ENCODE data around the gene PRKCE. TPM values are rescaled to one million over a fixed set of nuclear protein-coding genes. Genes with fewer than 3 reads are reported as not detected.

Gene PRKCE
- total and polyA plus RNA-seq, 2 donors (not counting 1 experiment from before 2014, with no cell fraction given) = 23.6 to 271 TPM

DNA sequence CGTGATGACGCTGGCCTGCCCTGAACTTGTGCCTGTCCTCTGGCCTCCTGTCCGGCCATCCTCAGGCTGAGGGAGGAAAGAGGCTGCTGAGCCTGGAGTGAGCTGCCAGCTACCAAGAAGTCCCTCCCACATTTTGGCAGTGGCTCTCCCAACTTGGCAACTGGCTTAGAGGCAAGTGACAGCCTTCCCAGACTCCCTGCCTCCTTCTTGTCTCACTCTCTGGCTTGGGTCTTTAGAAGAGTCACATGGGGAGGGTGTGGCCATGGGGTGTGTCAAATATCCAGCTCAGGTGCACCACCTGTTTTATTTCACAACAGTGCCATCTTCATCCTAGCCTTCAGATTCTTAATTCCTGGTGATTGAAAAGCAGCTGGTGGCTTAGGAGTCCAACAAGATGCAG, 222.9 kb downstream of the PRKCE start:
- Mint-ChIP-seq H3K27ac (no peak overlapping the region), H3K4me3 (no peak overlapping the region), H3K4me1 (peaks cover 18% of the 10 kb centered on the region), H3K9me3 (ENCODE audit: insufficient read depth) (peaks cover 2% of the 10 kb centered on the region), H3K27me3 (no peaks in the 10 kb centered on the region)
- WGBS (ENCODE audit: insufficient coverage) = 100% methylated on average over 2 of the region's 3 CpGs
- Histone ChIP-seq H3K9me3 (ENCODE audit: control extremely low read depth in 1 of 3, control insufficient read depth in 2 of 3, insufficient read depth in 1 of 3, low read length in 2 of 3) (peaks cover 4 to 11% (median 7%) of the 10 kb centered on the region in 3 donors), H4K20me1 (ENCODE audit: control insufficient read depth, insufficient read depth, low read length, poor library complexity, severe bottlenecking) (peaks cover 34% of the 10 kb centered on the region), H3K36me3 (replicated peaks in 1 of 2; ENCODE audit: control extremely low read depth in 1 of 2, control insufficient read depth in 1 of 2, extremely low read depth in 1 of 2, insufficient read depth in 2 of 2, low read length in 1 of 2) (peaks cover 0 to 7% of the 10 kb centered on the region in 2 experiments), H3K4me2 (replicated peaks; ENCODE audit: low read depth, low read length, poor library complexity, severe bottlenecking) (no peak overlapping the region), H3K4me1 (ENCODE audit: control insufficient read depth in 2 of 2, insufficient read depth in 2 of 2, low read length in 2 of 2) (peaks cover 0 to 5% of the 10 kb centered on the region in 2 donors), H3K27me3 (replicated peaks in 1 of 4; ENCODE audit: control extremely low read depth in 1 of 4, control insufficient read depth in 3 of 4, insufficient read depth in 4 of 4, low read length in 3 of 4) (no peaks in the 10 kb centered on the region), H3K79me2 (ENCODE audit: control insufficient read depth, insufficient read depth, low read length) (peaks cover 69% of the 10 kb centered on the region), H3K27ac (ENCODE audit: low read length in 2 of 2) (no peak overlapping the region), H3K9ac (ENCODE audit: low read length) (no peak overlapping the region), H2AFZ (ENCODE audit: insufficient read depth, low read depth, low read length, poor library complexity, severe bottlenecking) (no peak overlapping the region), H3K4me3 (ENCODE audit: control extremely low read depth in 1 of 5, extremely low read depth in 1 of 5, insufficient read depth in 1 of 5, low read depth in 2 of 5, low read length in 4 of 5) (no peak overlapping the region)
- ChIA-PET CTCF (interaction anchor here (1.1 kb wide), 1 partner anchor 10 kb away, joined by 4 read pairs; no protein-coding TSS in a partner anchor), POLR2A (no interaction called here)
- no peak for TF ChIP-seq EZH2 (IDR thresholded peaks at IDR 0.05; ENCODE audit: borderline replicate concordance, insufficient read depth, low read depth, low read length, poor library complexity, severe bottlenecking)
- TF ChIP-seq, protein P1, sequence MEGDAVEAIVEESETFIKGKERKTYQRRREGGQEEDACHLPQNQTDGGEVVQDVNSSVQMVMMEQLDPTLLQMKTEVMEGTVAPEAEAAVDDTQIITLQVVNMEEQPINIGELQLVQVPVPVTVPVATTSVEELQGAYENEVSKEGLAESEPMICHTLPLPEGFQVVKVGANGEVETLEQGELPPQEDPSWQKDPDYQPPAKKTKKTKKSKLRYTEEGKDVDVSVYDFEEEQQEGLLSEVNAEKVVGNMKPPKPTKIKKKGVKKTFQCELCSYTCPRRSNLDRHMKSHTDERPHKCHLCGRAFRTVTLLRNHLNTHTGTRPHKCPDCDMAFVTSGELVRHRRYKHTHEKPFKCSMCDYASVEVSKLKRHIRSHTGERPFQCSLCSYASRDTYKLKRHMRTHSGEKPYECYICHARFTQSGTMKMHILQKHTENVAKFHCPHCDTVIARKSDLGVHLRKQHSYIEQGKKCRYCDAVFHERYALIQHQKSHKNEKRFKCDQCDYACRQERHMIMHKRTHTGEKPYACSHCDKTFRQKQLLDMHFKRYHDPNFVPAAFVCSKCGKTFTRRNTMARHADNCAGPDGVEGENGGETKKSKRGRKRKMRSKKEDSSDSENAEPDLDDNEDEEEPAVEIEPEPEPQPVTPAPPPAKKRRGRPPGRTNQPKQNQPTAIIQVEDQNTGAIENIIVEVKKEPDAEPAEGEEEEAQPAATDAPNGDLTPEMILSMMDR (IDR thresholded peaks at IDR 0.05) = no peak
- DNase-seq = no peak
- intact Hi-C loops (cut with micrococcal nuclease) = no loop called here
- no peak for ATAC-seq (ENCODE audit: low read depth)

DNA sequence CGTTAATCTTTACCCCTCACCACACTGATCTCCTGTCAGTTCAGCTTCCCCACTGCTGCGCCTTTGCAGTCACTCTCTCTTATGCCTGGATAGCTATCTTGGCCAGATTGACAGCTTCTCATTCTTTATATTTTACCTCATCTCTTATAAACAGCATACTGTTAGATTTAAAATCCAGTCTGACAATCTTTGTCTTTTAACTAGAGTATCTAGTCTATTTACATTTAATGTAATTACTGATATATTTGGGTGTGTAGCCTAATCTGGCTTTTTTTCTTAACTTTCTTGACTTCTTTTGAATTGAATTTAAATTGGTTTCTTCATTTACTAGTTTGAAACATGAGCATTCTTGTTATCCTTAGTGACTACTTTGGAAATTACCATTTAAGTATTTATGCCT, 225.1 kb downstream of the PRKCE start:
- CTCF ChIA-PET = no interaction called here

More for the DNA sequence above, 225.1 kb downstream of the PRKCE start:
- Histone ChIP-seq H3K9me3 (ENCODE audit: control extremely low read depth in 1 of 3, control insufficient read depth in 2 of 3, insufficient read depth in 1 of 3, low read length in 2 of 3) (peaks cover 4 to 11% (median 7%) of the 10 kb centered on the region in 3 donors), H3K27me3 (replicated peaks in 1 of 4; ENCODE audit: control extremely low read depth in 1 of 4, control insufficient read depth in 3 of 4, insufficient read depth in 4 of 4, low read length in 3 of 4) (no peaks in the 10 kb centered on the region), H3K9ac (ENCODE audit: low read length) (no peak overlapping the region), H3K4me3 (ENCODE audit: control extremely low read depth in 1 of 5, extremely low read depth in 1 of 5, insufficient read depth in 1 of 5, low read depth in 2 of 5, low read length in 4 of 5) (no peak overlapping the region), H3K27ac (ENCODE audit: low read length in 2 of 2) (no peak overlapping the region), H3K36me3 (replicated peaks in 1 of 2; ENCODE audit: control extremely low read depth in 1 of 2, control insufficient read depth in 1 of 2, extremely low read depth in 1 of 2, insufficient read depth in 2 of 2, low read length in 1 of 2) (peaks cover 1 to 7% of the 10 kb centered on the region in 2 experiments), H3K79me2 (ENCODE audit: control insufficient read depth, insufficient read depth, low read length) (peaks cover 67% of the 10 kb centered on the region), H3K4me1 (ENCODE audit: control insufficient read depth in 2 of 2, insufficient read depth in 2 of 2, low read length in 2 of 2) (no peaks in the 10 kb centered on the region), H4K20me1 (ENCODE audit: control insufficient read depth, insufficient read depth, low read length, poor library complexity, severe bottlenecking) (peaks cover 20% of the 10 kb centered on the region), H2AFZ (ENCODE audit: insufficient read depth, low read depth, low read length, poor library complexity, severe bottlenecking) (no peak overlapping the region), H3K4me2 (replicated peaks; ENCODE audit: low read depth, low read length, poor library complexity, severe bottlenecking) (no peak overlapping the region)
- DNase-seq (no peak), ATAC-seq (ENCODE audit: low read depth) (no peak)
- intact Hi-C loops (cut with micrococcal nuclease) = no loop called here
- 91% methylated on average over 2 of the region's 2 CpGs for WGBS (ENCODE audit: insufficient coverage)
- H3K9me3 Mint-ChIP-seq (ENCODE audit: insufficient read depth) = peaks cover 2% of the 10 kb centered on the region
- no peak for TF ChIP-seq EZH2 (IDR thresholded peaks at IDR 0.05; ENCODE audit: borderline replicate concordance, insufficient read depth, low read depth, low read length, poor library complexity, severe bottlenecking)
- TF ChIP-seq, protein P1 (IDR thresholded peaks at IDR 0.05) = no peak
- no peaks in the 10 kb centered on the region for H3K27me3 Mint-ChIP-seq
- no peak overlapping the region for H3K27ac Mint-ChIP-seq
- POLR2A ChIA-PET = no interaction called here
- H3K4me1 Mint-ChIP-seq = peaks cover 9% of the 10 kb centered on the region
- H3K4me3 Mint-ChIP-seq = no peak overlapping the region
